ENCODE data around the gene AKAP6. TPM values are rescaled to one million over a fixed set of nuclear protein-coding genes. Genes with fewer than 3 reads are reported as not detected.
"Not testable (repeated sequence)": the region's sequence is repeated elsewhere in the genome, so short reads cannot be mapped to it uniquely, and the experiment has no call there.

AKAP6 gene
- total RNA-seq, 2 experiments from 2014 or later, result 1.2 to 1.4 TPM

- DNase-seq (no peak), ATAC-seq (no peak)
- Mint-ChIP-seq H3K4me3 (no peak overlapping the region), H3K36me3 (ENCODE audit: low read depth) (no peaks in the 10 kb centered on the region), H3K9me3 (no peaks in the 10 kb centered on the region), H3K27ac (no peak overlapping the region), H3K4me1 (ENCODE audit: low read depth) (no peaks in the 10 kb centered on the region), H3K27me3 (no peaks in the 10 kb centered on the region)
- no peak for TF ChIP-seq CTCF (IDR thresholded peaks at IDR 0.05)
- CTCF ChIA-PET, result no interaction called here
- POLR2A ChIA-PET, result no interaction called here
- intact Hi-C loops (cut with micrococcal nuclease), result no loop called here
Observed at GRCh38 chr14:32453857-32454810, 125.0 kb downstream of the AKAP6 start.

- POLR2A ChIA-PET, result no interaction called here
- H3K27me3 Mint-ChIP-seq, result peaks cover 3% of the 10 kb centered on the region
- DNase-seq (no peak), ATAC-seq (no peak)
- TF ChIP-seq CTCF (IDR thresholded peaks at IDR 0.05), result no peak
- H3K36me3 Mint-ChIP-seq (ENCODE audit: low read depth), result no peaks in the 10 kb centered on the region
- no peak overlapping the region for H3K27ac Mint-ChIP-seq
- intact Hi-C loops (cut with micrococcal nuclease), result no loop called here
- H3K9me3 Mint-ChIP-seq, result peaks cover 5% of the 10 kb centered on the region
- H3K4me3 Mint-ChIP-seq, result no peak overlapping the region
- CTCF ChIA-PET, result no interaction called here
- no peaks in the 10 kb centered on the region for H3K4me1 Mint-ChIP-seq (ENCODE audit: low read depth)
Observed at GRCh38 chr14:32457213-32457920, 128.3 kb downstream of the AKAP6 start.

- Mint-ChIP-seq H3K4me1 (ENCODE audit: low read depth) (no peaks in the 10 kb centered on the region), H3K27me3 (peaks cover 6% of the 10 kb centered on the region), H3K36me3 (ENCODE audit: low read depth) (no peaks in the 10 kb centered on the region), H3K27ac (no peak overlapping the region), H3K9me3 (peaks cover 12% of the 10 kb centered on the region), H3K4me3 (no peak overlapping the region)
- ChIA-PET CTCF (no interaction called here), POLR2A (no interaction called here)
- intact Hi-C loops (cut with micrococcal nuclease), result no loop called here
- DNase-seq, result no peak
- no peak for TF ChIP-seq CTCF (IDR thresholded peaks at IDR 0.05)
- ATAC-seq, result no peak
Observed at GRCh38 chr14:32458720-32459119, 129.6 kb downstream of the AKAP6 start.

GRCh38 chr14:32460267-32460666, 131.2 kb downstream of the AKAP6 start:
- no peaks in the 10 kb centered on the region for H3K4me1 Mint-ChIP-seq (ENCODE audit: low read depth)
- no peak overlapping the region for H3K27ac Mint-ChIP-seq
- peaks cover 8% of the 10 kb centered on the region for H3K27me3 Mint-ChIP-seq
- no peak for TF ChIP-seq CTCF (IDR thresholded peaks at IDR 0.05)
- ATAC-seq, result no peak
- ChIA-PET POLR2A (no interaction called here), CTCF (no interaction called here)
- H3K36me3 Mint-ChIP-seq (ENCODE audit: low read depth), result no peaks in the 10 kb centered on the region
- peaks cover 14% of the 10 kb centered on the region for H3K9me3 Mint-ChIP-seq
- intact Hi-C loops (cut with micrococcal nuclease), result no loop called here
- no peak overlapping the region for H3K4me3 Mint-ChIP-seq
- DNase-seq, result no peak

- POLR2A ChIA-PET; intact Hi-C loops (cut with micrococcal nuclease); DNase-seq; H3K27ac Mint-ChIP-seq; ATAC-seq; H3K4me3 Mint-ChIP-seq; H3K36me3 Mint-ChIP-seq (ENCODE audit: low read depth); H3K4me1 Mint-ChIP-seq (ENCODE audit: low read depth); H3K27me3 Mint-ChIP-seq: not testable (repeated sequence)
- CTCF ChIA-PET, result interaction anchor here (1.5 kb wide), 1 partner anchor 8 kb away, joined by 4 read pairs; no protein-coding TSS in a partner anchor
- H3K9me3 Mint-ChIP-seq, result peaks cover 17% of the 10 kb centered on the region
Observed at GRCh38 chr14:32462553-32462952, 133.5 kb downstream of the AKAP6 start.
